Measurements from ENCODE around the gene VAV3.

The VAV3 gene

DNA sequence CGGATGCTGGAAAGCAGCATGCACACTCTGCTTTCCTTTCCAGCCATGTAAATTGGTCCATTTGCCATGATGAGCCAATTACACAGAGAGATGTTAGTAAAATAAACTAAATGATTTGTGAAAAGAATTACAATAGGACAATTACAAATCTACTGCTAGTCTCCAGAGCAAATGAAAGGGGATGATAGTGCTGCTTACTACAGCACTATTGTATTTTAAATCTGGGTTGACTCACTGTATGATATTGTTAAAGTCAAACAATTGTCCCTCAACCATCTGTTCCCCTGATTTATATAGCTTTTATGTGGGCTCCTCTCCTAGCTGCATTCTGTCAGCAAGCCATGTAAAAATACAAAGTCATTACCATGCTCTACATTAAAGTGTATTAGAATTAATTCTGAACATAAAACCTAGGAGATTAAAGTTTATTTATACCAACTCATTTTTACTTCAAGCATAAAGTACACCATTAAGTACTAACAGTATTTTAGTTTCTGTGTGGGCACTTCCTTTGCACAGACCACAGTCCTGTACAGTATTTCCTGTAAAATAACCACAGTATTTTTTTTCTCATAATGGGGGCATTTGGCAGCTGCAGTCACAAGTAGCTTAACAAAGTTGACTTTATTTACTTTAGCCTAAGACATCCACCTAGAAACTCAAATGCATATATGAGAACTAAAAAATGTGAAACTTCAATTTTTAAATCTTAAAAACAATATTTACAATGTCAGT is 135.8 kb downstream of the VAV3 start:
- DNase-seq = peak; percentile 23

GRCh38 chr1:107824946-107825345 is 140.0 kb downstream of the VAV3 start:
- DNase-seq = no peak

DNA sequence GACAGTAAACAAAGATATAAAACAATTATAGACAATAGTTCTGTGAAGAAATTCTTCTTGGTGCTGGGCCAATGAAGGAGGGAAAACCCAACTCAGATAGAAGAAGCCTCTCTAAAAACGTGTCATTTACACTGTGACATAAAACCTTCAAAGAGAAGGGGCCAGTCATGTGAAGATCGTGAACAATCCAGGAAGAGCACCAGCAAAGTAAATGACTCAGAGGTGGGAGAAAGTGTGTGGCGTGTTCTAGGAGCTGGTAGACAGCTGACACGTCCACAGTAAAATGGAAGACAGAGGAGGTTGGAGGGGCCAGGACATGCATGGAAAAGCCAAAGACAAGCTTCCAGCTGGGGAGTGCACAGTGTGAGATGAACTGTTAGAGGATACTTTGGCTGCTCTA is 143.6 kb downstream of the VAV3 start:
- peak; percentile 27 for DNase-seq

DNA sequence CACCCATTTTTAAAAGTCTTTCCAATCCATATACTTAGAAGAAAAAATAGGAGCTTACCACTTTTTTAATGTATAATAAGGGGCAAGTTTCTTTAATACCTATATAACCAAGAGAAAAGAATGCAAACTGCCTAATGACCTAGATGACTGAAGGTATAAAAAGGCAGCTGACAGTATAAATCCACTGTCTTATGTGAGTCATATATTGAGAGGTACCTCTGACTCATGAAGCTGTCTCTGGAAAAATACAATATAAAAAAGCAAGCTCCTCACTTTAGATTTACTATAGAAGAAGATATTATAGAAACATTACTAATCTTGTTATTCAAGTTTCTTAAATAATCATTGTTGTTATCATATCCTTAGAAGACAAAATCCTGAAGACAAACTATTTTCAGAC is 144.2 kb downstream of the VAV3 start:
- DNase-seq = peak; percentile 10

GRCh38 chr1:107817935-107818334 is 147.0 kb downstream of the VAV3 start:
- no peak for DNase-seq

- no peak for DNase-seq
Measured at GRCh38 chr1:107817206-107817605, 147.8 kb downstream of the VAV3 start.

- DNase-seq = no peak
Measured at GRCh38 chr1:107810291-107810951, 154.6 kb downstream of the VAV3 start.

DNA sequence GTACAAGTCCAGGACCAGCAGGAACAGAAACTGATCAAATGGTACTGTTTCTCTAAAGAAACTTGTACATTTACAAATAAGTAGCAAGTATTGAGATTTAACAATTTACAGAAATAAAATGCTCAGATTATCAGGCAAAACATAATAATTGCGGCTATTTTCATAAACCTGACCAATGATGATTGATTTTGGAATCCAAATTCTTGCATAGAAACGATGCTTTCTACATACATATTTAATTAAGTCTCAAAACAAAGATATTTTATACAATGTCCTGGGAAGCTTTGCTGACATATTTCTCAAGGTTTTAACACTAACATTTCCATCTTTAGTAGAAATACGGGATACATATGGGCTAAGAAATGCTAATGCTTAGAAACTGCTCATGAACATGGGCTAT is 157.1 kb downstream of the VAV3 start:
- no peak for DNase-seq

DNA sequence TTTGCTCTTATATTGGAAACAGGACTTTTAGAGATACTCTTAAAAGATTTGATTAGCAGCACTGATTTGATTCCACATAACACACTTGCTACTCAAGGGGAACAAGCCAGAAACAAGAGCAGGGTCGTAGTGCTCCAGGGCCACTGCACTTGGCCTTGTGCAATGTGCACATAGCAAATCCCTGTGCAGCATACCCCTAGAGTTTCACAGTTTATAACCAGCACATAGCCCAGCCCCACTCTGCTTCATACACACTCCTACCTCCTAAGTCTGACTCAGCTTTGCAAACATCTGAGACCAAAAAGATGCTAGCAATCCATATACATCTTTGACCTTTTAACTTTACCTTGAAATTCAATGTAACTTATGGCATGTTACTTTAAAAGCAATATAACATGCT is 157.6 kb downstream of the VAV3 start:
- no peak for DNase-seq

DNA sequence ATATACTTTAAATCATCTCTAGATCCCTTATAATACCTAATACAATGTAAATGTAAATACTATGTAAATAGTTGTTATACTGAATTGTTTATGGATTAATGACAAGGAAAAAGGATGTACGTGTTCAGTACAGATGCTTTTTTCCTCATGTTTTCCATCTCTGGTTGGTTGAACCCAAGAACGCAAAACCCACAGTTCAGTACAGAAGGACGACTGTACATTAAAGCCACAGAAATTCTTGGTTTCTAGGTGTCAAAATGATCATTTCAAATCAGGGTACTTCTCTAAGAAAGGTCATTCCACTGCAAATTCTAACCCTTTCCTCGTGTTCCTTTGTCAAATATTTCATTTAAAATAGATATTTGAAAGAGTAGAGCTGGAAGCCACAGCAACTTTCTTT is 158.1 kb downstream of the VAV3 start:
- DNase-seq = no peak

- no peak for DNase-seq
Measured at GRCh38 chr1:107804741-107805140, 160.2 kb downstream of the VAV3 start.

DNA sequence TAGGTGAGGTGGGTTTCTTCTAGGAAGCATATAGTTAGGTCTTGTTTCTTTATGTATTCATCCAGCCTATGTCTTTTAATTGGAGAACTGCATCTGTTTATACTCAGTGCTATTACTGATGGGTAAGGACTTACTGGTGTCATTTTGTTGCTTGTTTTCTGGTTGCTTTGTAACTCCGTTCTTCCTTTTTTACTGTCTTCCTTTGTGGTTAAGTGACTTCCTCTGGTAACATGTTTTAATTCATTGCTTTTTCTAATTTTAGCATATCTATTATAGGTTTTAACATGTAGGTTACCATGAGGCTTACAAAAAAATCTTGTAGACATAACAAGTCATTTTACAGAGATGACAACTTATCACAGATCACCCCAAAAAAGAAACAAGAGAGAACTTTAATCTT is 160.8 kb downstream of the VAV3 start:
- peak; percentile 22 for DNase-seq

- no peak for DNase-seq
Measured at GRCh38 chr1:107803579-107803978, 161.4 kb downstream of the VAV3 start.

DNA sequence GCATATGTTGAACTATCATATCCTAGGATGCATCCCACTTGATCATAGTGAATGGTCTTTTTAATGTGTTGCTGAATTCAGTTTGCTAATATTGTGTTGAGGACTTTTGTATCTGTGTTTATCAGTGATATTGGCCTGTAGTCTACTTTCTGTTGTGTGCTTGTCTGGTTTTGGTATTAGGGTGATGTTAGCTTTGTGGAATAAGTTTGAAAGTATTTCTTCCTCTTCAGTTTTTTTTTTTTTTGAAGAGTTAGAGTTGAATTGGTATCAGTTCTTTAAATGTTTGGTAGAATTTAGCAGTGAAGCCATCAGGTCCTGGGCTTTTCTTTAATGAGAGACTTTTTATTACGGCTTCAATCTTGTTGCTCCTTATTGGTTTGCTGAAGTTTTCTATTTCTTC is 162.3 kb downstream of the VAV3 start:
- DNase-seq = no peak

GRCh38 chr1:107795994-107796393 is 169.0 kb downstream of the VAV3 start:
- no peak for DNase-seq

DNA sequence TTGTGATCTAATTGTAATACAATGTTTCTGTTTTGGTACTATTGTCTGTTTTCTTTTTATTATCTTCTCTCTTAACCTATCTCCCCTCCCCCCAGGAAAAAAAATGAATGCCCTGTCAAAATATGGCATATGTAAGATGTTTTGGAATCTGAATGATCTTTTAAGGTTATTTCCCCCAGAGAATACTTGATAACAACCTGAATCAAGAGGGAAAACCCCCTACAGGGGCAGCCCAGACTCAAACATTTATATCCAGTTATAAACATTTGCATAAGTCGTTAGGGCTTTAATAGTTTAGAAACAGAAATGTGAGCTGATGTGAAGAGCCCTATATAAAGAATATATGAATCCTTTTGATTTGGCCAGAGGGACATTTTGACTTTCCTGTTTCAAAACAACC is 169.5 kb downstream of the VAV3 start:
- DNase-seq = no peak

- DNase-seq = no peak
Measured at GRCh38 chr1:107794571-107794970, 170.4 kb downstream of the VAV3 start.

DNA sequence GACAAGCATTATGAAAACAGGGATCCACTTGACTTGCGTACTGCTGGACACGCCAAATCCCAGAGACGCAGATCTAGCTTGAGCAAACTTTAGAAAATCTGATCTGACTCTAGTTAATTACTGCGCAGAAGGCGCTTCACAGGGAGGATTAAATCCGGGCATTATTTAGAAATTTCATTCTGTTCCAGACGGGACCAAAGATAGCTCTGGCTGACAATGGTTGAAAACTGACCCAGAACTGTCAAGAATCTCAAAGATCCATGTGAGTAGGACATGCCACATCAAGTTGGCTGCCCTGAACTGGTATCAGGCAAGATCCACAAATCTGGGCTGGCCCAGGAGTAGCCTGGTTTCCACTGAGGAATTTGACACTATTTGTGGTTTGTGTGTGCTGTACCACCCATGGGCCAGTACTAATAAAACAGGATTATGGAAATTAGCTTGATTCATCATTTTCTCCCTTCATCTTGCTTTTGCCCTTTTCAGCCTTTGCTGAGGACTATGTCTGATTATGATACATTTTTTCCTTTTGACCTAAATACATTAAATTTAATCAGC is 171.0 kb downstream of the VAV3 start:
- no peak for DNase-seq

DNA sequence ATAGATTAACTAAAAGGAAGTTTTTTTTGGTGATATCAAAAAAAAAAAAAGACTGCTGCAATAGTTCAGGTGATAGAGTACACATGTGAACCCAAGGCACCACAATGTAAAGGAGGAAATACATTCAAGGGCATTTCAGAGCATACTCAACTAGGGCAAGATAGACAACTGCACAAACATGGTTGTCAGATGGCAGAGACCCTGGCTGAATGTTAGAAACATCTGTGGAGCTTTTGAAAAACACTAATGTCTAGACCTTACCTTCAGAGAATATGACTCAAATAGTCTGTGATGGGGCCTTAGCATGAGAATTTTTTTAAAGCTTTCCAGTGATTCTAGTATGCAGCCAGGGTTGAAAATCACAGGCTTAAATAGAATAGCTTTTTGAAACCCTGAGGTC is 173.6 kb downstream of the VAV3 start:
- DNase-seq = no peak

DNA sequence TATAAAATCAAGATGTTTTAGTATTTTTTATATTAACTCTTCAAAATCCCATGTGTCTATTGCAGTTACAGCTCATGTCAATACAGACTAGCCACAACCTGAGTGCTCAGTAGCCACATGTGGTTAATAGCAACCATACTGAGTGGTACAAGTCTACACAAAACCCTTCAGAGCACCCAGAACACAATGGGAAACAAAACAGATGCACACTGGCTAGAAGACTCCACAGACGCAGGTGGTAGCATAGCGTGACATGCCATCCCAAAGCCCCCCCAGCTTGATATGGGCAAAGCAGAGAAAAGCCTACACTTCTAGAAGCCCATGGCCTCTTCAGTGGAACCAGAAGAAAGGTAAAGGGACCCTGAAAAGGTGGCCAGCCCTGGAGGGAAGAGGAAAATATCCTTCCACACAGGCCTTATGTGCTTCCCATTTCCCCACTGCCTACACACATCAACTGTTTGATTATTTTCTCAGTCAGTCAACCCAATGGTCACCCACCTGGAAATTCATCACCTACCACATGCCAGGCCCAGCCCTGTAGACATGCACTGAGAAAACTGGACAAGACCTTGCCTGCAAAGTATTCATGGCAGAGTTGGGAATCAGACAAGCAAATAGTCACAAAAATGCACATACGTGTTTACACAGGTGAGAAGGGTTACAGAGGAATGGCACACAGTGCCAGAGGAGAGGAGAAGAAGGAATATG is 175.0 kb downstream of the VAV3 start:
- DNase-seq = no peak

- DNase-seq = no peak
Measured at GRCh38 chr1:107788206-107789202, 176.5 kb downstream of the VAV3 start.

DNA sequence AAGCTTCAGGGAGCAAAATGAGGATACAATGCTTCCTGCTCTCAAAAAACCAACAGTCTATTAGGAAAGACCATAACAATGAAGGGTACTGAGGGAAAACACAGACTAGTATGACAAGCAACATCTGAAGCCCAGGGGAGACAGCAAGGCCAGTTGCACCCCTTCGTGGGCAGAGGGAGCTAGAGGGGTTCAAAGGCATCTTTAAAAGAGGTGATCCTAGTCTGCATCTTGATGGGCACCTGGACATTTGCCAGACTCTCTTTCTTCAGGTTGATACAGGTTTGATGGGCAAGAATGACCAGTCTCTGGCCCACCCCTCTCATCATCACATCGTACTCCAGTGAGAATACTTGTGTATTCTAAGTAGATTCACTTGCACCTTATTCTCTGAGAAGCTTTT is 177.7 kb downstream of the VAV3 start:
- peak; percentile 14 for DNase-seq

All from activated CD4-positive, alpha-beta T cell treated with anti-CD3 and anti-CD28 coated beads, Interleukin-2, Interleukin-6, amounts not matched to agents 100 ng/mL and 50 ng/mL, durations not matched to agents 16 hours and 8 hours (primary cell).